NCI-H2171 treated with DMSO at 0.1 percent for 48 hours (cell line): ENCODE data around the gene PRKN.

Source experiments
- DNase-seq: peaks from one replicate; lab custom pipeline; 2025; lab: John Stamatoyannopoulos, UW

Gene PRKN

GRCh38 chr6:162727322-162728182 lies at the start of gene PRKN, which contains the start of gene PACRG:
Gene PRKN (minus strand): TSS chr6:162727766.
Gene PACRG (plus strand): TSS chr6:162727974.
- peak; percentile 96 for DNase-seq

- no peak for DNase-seq
These were observed 49.5 kb upstream of the PRKN start for GRCh38 chr6:162777091-162777490.

- peak; percentile 90 for DNase-seq
These were observed 46.4 kb upstream of the PRKN start for GRCh38 chr6:162773996-162774395.

GRCh38 chr6:162772466-162772865 lies 44.9 kb upstream of the PRKN start:
- no peak for DNase-seq

DNA sequence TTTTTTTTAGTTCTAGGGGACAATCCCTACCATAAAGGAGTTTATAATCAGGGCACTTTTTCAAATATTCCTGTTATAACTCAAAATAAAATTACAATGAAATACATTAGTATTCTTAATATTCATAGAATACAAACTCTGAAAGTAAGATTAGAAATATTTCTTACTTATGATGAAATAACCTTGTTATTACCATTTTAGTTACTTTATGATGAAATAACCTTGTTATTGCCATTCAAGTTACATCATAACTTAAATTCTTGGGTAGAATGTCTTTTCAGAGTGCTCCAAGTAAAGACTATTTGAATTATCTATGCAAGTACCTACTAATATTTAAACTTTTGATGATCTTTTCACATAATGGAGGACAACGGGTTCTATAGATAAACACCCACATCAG lies 43.4 kb upstream of the PRKN start:
- no peak for DNase-seq

- DNase-seq, result no peak
These were observed 42.6 kb upstream of the PRKN start for GRCh38 chr6:162770136-162770535.

- DNase-seq, result no peak
These were observed 26.2 kb upstream of the PRKN start for GRCh38 chr6:162753775-162754174.

- no peak for DNase-seq
These were observed 23.8 kb upstream of the PRKN start for GRCh38 chr6:162751211-162751859.

GRCh38 chr6:162750776-162751175 lies 23.2 kb upstream of the PRKN start:
- DNase-seq, result no peak

DNA sequence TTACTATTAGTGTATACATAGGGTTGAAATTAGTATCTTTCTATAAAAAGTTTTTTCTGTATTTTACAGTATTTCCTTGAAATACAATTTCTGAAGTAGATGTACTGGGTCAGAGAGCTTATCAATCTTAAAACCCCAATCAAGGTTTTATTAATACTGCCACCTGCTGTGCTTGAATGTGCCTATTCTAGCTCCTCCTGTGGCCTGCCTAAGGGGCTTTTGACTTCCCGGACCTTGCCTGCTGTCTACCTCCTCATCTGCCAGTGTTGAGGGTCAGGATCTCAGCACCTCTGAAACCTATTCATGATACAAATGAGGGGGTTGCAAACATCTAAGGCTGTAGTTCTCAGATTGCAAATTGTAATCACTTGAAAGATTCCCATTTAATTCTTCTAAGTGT lies 9.4 kb upstream of the PRKN start:
- no peak for DNase-seq

- DNase-seq, result no peak
These were observed 5.9 kb upstream of the PRKN start for GRCh38 chr6:162733489-162733888.

DNA sequence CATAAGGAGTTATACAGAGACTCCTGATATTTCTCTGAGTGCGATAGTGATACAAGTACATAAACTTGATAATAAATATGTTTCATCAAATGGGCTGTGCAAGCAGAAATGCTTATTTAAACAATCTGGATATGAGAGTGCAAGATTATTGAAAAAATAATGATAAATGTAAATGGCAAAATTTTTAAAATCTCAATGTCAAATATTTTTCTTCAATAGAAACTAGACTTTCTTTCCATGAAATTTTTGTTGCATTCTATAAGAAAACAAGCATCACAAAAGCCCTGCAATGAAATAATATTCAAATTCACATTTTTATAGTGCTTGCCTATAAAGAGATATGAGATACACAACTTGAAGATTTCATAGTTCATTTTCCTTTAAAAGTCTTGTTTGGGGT lies 2.9 kb upstream of the PRKN start:
- DNase-seq, result no peak

GRCh38 chr6:162728706-162729105 lies 1.1 kb upstream of the PRKN start:
- no peak for DNase-seq

- no peak for DNase-seq
These were observed 631 bp upstream of the PRKN start for GRCh38 chr6:162728197-162728596.

DNA sequence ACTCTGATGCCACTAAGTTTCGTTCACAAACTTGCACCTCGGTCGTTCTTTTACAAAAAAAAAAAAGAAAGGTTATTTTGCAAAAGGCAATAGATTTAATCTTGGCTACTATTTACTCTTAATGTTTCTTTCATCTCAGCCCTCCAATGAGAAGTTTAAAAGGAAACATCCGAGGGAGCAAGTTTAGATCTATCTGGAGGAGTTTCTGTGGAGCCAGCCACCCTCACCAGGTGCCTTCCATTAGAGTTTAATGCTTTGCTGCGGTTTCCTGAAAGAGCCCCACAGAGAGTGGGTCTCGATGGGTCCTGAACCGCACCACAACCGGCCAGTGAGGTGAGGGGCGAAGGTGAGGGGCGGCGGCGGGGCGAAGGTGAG lies 632 bp downstream of the PRKN start:
- DNase-seq, result no peak

GRCh38 chr6:162722633-162723032 lies 4.9 kb downstream of the PRKN start:
- DNase-seq, result no peak

- DNase-seq, result no peak
These were observed 5.3 kb downstream of the PRKN start for GRCh38 chr6:162722226-162722625.

DNA sequence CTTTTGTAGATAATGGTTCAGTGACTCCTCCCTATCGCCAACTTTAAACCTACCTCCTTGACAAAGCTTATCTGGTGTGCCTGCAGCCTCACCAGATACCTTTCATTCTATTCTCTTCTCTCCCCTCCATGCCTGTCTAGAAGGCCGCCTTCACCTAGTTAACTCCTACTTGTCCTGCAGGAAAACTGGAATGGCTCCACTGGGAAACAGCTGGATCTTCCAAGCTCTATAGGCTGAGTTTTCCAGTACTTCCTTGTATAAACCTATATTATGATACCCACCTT lies 6.2 kb downstream of the PRKN start:
- no peak for DNase-seq

DNA sequence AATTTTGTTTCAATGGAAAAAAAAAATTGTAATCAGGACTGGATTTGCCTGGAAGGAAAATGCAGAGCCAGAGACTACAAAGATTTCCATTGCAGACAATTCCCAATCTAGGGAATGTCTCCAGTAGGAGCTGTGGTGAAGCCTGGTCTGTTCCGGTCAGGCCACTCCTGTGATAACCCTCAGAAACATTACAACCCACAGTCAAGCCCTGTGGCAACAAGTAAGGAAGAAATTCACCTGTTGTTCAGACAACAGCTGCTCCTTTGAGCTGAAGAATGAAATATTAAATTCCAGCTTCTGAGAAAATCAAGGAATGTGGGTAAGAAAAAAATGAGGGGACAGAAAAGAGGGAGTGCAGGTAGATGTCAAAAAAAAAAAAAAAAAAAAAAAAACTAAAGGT lies 8.0 kb downstream of the PRKN start:
- no peak for DNase-seq

- no peak for DNase-seq
These were observed 12.0 kb downstream of the PRKN start for GRCh38 chr6:162715601-162716000.

- no peak for DNase-seq
These were observed 13.4 kb downstream of the PRKN start for GRCh38 chr6:162713974-162714780.

GRCh38 chr6:162712694-162713093 lies 14.9 kb downstream of the PRKN start:
- DNase-seq, result no peak

DNA sequence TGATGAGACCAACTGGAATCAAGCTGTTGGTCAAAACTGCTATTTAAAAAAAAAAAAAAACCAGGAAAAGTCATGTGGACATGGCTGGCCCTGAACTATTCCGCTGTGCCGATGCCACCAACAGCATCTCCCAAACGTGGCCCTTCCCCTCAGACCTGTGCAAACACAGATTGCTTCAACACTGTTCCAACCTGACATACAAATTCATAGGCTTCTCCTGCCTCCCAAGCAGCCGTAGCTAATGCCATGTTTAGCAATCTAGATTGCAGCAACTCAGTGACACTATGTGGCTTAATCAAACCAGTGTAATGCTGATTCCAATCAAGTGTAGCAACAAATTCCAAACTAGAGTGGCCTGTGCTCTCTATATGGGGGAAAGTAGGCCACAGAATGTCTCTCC lies 16.2 kb downstream of the PRKN start:
- no peak for DNase-seq
